SK-N-MC (cell line): ENCODE results near the gene TADA2B.

ENCODE experiments used
- EZH2 ChIP-seq: fragments of 200-600 bp; sonication (generic); IDR thresholded peaks from one replicate; pipeline ENCODE4 v1.6.1; 2017; ENCODE audit warnings: antibody characterized with exemption
- FOXP2 ChIP-seq: optimal IDR thresholded peaks from 2 replicates; pipeline ENCODE3; 2011; ENCODE audit warnings: mild to moderate bottlenecking, moderate library complexity; ENCODE audit not compliant: insufficient read depth; ENCODE audit errors: extremely low read length, control extremely low read depth
- POLR2AphosphoS5 ChIP-seq: IDR thresholded peaks from 2 replicates; pipeline ENCODE4 v1.6.1; 2012; ENCODE audit warnings: mild to moderate bottlenecking, low read depth, low read length, borderline replicate concordance

GRCh38 chr4:7063362-7063761 lies 20.2 kb downstream of the TADA2B start:
- TF ChIP-seq POLR2AphosphoS5 (no peak), EZH2 (no peak), FOXP2 (no peak)
